Thyroid gland (tissue), 4 donors: Measurements from ENCODE around the gene TEX54.

Experiments used
- POLR2A ChIP-seq, 2 donors: fragments of 450-650 bp; IDR thresholded peaks; one replicate each; pipeline ENCODE4 v1.6.1; 2017; ENCODE audit warnings: antibody characterized with exemption in 2 of 2, mild to moderate bottlenecking in 2 of 2, moderate library complexity in 1 of 2
- TF ChIP-seq, protein P1 (sequence below), 6 experiments: fragments of 200-600 bp in 3 of 6; fragments of 450-650 bp in 3 of 6; sonication (generic) in 3 of 6; IDR thresholded peaks; one replicate each; pipeline ENCODE4 v1.5.1; 2016 to 2019; ENCODE audit warnings: antibody characterized with exemption in 6 of 6, mild to moderate bottlenecking in 2 of 6, inconsistent platforms in 1 of 6, moderate library complexity in 1 of 6

DNA sequence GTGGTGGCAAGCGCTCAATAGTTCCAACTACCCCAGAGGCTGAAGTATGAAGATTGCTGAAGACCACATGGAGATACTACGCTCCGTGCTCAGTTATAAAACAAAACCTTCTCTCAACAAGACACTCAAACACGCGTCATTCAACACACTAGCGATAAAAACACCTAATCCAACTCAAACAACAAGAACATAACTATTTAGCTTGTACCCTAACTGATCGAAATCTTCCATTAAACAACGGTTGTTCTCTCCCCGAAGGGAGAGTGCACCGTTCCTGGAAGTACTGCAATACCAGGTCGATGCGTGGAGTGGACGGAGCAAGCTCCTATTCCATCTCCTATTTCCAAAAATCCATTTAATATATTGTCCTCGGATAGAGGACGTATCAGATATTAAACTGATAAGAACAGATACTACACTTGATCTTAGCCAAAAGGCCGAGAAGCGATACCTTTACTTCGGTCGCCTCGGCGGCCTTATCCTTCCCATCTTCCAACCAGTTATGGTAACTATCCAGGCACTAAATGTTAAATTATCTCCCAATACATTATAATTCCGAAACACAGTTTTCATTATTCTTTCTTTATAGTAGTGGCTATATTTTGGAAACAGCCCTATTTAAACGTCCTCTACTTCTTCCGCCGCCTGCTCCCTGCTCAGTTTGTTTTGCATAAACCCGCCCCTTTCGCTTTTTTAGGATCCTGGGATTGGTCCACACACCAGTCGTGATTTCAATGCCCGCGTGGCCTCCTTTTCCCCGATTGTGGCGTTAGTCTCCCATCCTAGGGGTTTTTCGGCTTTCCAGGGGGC, 8.9 kb upstream of the TEX54 start:
- TF ChIP-seq, protein P1, sequence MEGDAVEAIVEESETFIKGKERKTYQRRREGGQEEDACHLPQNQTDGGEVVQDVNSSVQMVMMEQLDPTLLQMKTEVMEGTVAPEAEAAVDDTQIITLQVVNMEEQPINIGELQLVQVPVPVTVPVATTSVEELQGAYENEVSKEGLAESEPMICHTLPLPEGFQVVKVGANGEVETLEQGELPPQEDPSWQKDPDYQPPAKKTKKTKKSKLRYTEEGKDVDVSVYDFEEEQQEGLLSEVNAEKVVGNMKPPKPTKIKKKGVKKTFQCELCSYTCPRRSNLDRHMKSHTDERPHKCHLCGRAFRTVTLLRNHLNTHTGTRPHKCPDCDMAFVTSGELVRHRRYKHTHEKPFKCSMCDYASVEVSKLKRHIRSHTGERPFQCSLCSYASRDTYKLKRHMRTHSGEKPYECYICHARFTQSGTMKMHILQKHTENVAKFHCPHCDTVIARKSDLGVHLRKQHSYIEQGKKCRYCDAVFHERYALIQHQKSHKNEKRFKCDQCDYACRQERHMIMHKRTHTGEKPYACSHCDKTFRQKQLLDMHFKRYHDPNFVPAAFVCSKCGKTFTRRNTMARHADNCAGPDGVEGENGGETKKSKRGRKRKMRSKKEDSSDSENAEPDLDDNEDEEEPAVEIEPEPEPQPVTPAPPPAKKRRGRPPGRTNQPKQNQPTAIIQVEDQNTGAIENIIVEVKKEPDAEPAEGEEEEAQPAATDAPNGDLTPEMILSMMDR (IDR thresholded peaks at IDR 0.05) = peak in 1 of 6 experiments; percentile 15
- TF ChIP-seq POLR2A (IDR thresholded peaks at IDR 0.05) = peak; percentile 97 to 100
